GM18909 (cell line): ENCODE results near the gene IL36RN.

ENCODE experiments used
- ATAC-seq: cut with Tn5 transposase; IDR thresholded peaks from one replicate; pipeline ENCODE4 v1.9.1; 2021; ENCODE audit warnings: mild to moderate bottlenecking; ENCODE audit not compliant: unreplicated experiment, poor library complexity

Gene IL36RN

GRCh38 chr2:113041871-113042270 is 17.1 kb upstream of the IL36RN start:
- ATAC-seq: no peak

- ATAC-seq: no peak
Observed at GRCh38 chr2:113046465-113046864, 12.5 kb upstream of the IL36RN start.

DNA sequence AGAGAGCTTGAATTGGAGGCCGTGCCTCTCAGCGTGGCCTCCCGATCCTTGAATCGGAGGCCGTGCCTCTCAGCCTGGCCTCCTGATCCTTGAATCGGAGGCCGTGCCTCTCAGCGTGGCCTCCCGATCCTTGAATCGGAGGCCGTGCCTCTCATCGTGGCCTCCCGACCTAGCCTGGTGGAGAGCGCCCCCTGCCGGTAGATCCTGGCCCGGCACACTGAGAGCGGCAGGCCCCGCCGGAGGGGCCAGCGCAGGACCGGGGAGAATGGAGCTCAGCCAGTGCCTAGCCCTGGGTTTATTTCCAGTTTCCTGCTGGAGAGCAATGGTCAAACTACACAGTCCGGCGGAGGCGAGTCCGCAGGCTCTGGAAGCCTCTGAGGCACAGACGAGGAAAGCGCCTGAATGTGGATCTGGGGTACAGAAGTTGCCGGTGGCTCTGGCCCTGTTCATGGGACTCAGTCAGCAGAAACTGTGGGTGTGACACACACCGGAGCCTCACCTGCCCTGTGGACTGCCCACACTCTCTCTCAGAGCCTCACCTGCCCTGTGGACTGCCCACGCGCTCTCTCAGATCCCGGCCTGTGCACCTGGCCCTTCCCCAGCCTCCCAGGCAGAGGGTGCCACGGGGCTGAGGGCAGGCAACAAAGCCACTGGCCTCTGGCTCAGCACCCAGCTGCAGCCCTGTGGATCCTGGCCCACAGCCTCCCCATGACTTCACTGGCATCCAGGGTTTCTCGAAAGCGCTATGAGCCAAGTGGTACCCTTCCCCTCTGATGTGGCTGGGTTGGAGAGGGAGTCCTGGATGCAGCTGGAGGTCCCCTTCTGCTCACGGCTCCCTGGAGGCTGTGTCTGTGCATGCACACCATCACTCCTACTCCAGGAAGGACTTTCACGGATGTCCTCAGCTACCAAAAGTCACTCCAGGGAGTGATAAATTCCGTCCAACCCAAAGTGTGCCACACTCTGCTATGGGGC is 7.8 kb upstream of the IL36RN start:
- ATAC-seq: no peak

GRCh38 chr2:113052396-113052917 is 6.5 kb upstream of the IL36RN start, which contains the start of gene IL36B:
TSS of gene IL36B (minus strand) at chr2:113052867.
- no peak for ATAC-seq

DNA sequence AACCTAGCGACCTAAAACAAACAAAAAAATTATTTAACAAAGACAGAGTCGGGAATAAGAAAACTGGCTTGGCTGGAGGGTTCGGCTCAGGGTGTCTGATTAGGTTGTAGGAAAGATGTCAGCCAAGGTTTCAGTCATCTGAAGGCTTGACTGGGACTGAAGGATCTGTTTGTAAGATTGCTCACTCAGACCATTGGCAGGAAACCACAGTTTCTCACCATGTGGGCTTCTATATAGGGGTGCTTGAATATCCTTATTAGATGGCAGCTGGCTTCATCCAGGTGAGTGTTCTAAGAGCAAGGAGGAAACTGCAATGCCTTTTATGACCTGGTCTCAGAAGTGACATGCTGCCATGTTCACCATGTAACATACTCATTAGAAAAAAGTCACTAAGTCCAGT is 5.3 kb upstream of the IL36RN start:
- ATAC-seq: no peak

DNA sequence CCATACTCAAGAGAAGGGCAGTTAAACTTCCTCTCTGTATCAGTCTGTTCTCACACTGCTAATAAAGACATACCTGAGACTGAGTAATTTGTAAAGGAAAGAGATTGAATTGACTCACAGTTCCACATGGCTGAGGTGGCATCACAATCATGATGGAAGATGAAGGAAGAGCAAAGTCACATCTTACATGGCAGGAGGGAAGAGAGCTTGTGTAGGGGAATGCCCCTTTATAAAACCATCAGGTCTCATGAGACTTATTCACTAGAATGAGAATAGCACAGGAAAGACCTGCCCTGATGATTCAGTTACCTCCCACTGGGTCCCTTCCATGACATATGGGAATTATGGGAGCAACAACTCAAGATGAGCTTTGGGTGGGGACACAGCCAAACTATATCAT is 4.9 kb upstream of the IL36RN start:
- no peak for ATAC-seq

- no peak for ATAC-seq
Observed at GRCh38 chr2:113056521-113056920, 2.5 kb upstream of the IL36RN start.

DNA sequence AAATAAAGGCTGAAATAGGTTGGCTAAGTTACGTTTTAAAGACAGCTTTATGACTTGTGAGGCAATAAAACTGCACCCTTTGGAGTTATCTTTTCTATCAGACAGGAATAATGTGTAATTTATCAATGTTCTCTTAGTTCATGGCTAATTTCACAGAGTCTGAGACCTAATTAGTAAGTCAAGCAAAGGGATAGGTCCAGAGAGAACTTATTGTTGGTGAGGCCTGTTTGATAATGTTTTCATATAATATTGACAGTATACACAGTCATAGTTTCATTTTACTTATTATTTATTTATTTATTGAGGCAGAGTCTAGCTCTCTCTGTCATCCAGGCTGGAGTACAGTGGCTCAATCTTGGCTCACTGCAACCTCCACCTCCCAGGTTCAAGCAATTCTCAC is 1.9 kb upstream of the IL36RN start:
- ATAC-seq: no peak

GRCh38 chr2:113058411-113058994 is 495 bp upstream of the IL36RN start:
- ATAC-seq: no peak

- ATAC-seq: no peak
Observed at GRCh38 chr2:113060396-113060795, 1.4 kb downstream of the IL36RN start.

DNA sequence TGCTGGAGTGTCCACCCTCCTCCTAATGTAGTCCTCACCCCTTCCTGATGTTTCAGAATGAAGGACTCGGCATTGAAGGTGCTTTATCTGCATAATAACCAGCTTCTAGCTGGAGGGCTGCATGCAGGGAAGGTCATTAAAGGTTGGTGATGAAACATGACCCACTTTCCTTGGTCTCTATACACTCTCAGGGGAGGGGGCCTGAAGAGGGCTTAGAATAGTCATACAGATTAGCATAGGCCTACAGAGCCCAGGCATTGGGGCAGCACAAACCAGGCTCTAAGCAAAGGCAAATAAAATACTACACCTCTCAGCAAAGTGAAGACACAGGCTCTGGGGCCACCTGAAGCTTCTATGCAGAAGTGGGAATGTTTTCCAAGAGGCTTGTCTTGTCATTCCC is 1.8 kb downstream of the IL36RN start:
- no peak for ATAC-seq

- no peak for ATAC-seq
Observed at GRCh38 chr2:113061241-113061640, 2.2 kb downstream of the IL36RN start.

GRCh38 chr2:113061896-113062770 is 3.1 kb downstream of the IL36RN start:
- no peak for ATAC-seq

- ATAC-seq: no peak
Observed at GRCh38 chr2:113064281-113064680, 5.3 kb downstream of the IL36RN start.

DNA sequence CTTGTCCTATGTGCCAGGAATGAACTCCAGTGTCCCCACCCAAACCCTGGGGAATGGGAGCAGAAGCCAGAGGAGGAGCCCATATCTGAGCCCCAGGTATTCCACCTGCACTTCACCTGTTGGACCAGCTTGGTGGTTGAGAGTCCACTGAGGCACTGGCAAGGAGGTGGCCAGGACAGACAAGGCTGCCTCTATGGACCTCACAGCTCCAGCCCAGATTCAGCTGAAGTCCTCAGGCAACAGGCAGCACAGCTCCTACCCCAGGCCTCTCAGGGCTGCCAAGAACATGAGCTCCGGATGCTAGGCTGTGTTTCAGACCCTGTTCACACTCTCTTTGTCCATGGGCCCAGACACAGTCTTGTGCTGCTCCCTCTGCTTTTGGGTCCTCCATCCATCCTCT is 5.9 kb downstream of the IL36RN start:
- no peak for ATAC-seq

GRCh38 chr2:113067681-113068080 is 8.7 kb downstream of the IL36RN start, which contains the start of gene IL1F10:
TSS of gene IL1F10 (plus strand) at chr2:113067970. CDS start at chr2:113072739, 4,769 bp downstream.
- ATAC-seq: no peak

- no peak for ATAC-seq
Observed at GRCh38 chr2:113068249-113068648, 9.3 kb downstream of the IL36RN start.

DNA sequence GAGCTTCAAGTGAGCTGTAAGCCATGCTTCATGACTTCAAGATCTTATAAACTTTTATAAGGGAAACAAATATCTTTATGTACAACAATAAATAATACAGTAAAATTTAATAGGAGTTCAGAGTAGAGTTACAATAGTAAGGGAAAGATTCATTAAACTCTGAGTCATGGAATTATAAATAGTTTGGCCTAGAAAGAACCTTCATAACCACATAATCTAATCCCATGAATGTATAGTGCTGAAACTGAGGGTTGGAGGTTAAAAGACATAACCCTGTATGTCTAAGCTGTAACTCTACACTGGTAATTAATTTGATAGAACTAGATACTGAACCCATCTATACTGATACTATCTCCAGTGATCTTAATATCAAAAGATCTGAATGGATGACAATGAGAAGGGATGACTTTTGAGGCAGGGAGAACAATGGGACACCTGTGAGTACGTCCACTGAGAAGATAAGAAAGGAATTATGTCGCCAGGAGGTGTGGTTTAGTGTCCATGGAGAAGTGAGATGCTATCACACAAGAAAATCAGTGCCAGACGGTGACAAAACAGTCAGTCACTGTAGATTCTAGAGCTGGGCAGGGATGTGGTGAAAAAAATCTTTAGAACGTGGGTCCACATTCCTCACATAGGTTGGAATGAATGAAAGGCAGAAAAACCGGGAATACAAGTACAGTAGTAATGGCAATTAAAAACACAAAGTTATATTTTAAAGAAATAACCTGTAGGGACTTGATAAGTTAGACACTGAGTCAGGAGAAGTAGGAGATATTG is 9.9 kb downstream of the IL36RN start:
- no peak for ATAC-seq
